ENCODE results near the gene RIPOR2. TPM values are rescaled to one million over a fixed set of nuclear protein-coding genes. Genes with fewer than 3 reads are reported as not detected.

Gene RIPOR2
- total and polyA plus RNA-seq, 10 of the 15 experiments (the other 5 are each of a cell fraction or from before 2014, with no cell fraction given) = 22.2 to 48.2 (median 34.7) TPM

- no peaks in the 10 kb centered on the region for H4K20me1 ChIP-seq (ENCODE audit: control insufficient read depth, insufficient read depth)
- H3K9me3 ChIP-seq (replicated peaks; ENCODE audit: control insufficient read depth, insufficient read depth, low read length) = no peaks in the 10 kb centered on the region; the same call in 1 of the 3 replicates
- ATAC-seq = no peak
- no peaks in the 10 kb centered on the region for H3K79me2 ChIP-seq (ENCODE audit: control insufficient read depth, insufficient read depth, low read length)
- no peak overlapping the region for H3K4me3 ChIP-seq
- intact Hi-C loops (cut with micrococcal nuclease; ENCODE audit: unreplicated experiment) (no loop called here), in situ Hi-C loops (cut with MboI) (no loop called here)
- peak overlapping the region; percentile 14; the same call in 1 of the 2 replicates for H3K4me2 ChIP-seq (ENCODE audit: control insufficient read depth, insufficient read depth)
- SMC1A ChIA-PET (ENCODE audit: uncharacterized antibody, unreplicated experiment) = interaction anchor here (0.9 to 8.1 kb wide), 17 partner anchors 10 to 94 kb away, joined by 3 to 132 read pairs (median 5); partner anchors contain the start of gene RIPOR2
- no peak for DNase-seq (ENCODE audit: low read depth, low spot score)
- CTCF ChIA-PET = interaction anchor here (0.6 to 6.8 kb wide), 9 partner anchors 14 to 94 kb away, joined by 3 to 123 read pairs (median 4); partner anchors contain the start of gene RIPOR2
- POLR2A ChIA-PET = interaction anchor here (1.4 to 4.5 kb wide), 4 partner anchors 14 to 22 kb away, joined by 3 to 22 read pairs (median 6); partner anchors contain the start of gene RIPOR2
- no TSS peak for BruUV-seq (replicated peaks)
- no peak overlapping the region for H3K27ac ChIP-seq (ENCODE audit: control insufficient read depth, insufficient read depth)
- WGBS (ENCODE audit: insufficient coverage, insufficient replicate concordance, low lambda C conversion rate, missing lambda C conversion rate) = 46% methylated on average over 3 of the region's 3 CpGs
- H3K4me1 ChIP-seq (ENCODE audit: control insufficient read depth, insufficient read depth, low read length) = peaks cover 46% of the 10 kb centered on the region
- H2AFZ ChIP-seq (ENCODE audit: control insufficient read depth, low read depth, low read length) = no peak overlapping the region
- H3K36me3 ChIP-seq (ENCODE audit: control insufficient read depth in 2 of 2, insufficient read depth in 2 of 2, low read length in 1 of 2) = no peaks in the 10 kb centered on the region
- FAIRE-seq = no peak
- RAD21 ChIA-PET (ENCODE audit: unreplicated experiment) = interaction anchor here (0.9 to 5.8 kb wide), 11 partner anchors 9 to 88 kb away, joined by 3 to 123 read pairs (median 4); partner anchors contain the start of gene RIPOR2
- no peaks in the 10 kb centered on the region for H3K27me3 ChIP-seq (replicated peaks in 1 of 2; ENCODE audit: control insufficient read depth in 2 of 2, insufficient read depth in 2 of 2, low read length in 1 of 2)
- no peak overlapping the region for H3K9ac ChIP-seq (ENCODE audit: control insufficient read depth, insufficient read depth, low read length)
- no peak for TF ChIP-seq CBX5 (IDR thresholded peaks at IDR 0.05; ENCODE audit: low read depth)
- TF ChIP-seq CHD4 (IDR thresholded peaks at IDR 0.05) = no peak
- no peak for TF ChIP-seq POU2F2 (IDR thresholded peaks at IDR 0.05; ENCODE audit: borderline replicate concordance, low read depth, low read length)
- no peak for TF ChIP-seq ZBED1 (IDR thresholded peaks at IDR 0.05; ENCODE audit: borderline replicate concordance)
- TF ChIP-seq HSF1 (IDR thresholded peaks at IDR 0.05; ENCODE audit: low read depth, low read length) = no peak
- no peak for TF ChIP-seq YBX1 (IDR thresholded peaks at IDR 0.05)
- no peak for TF ChIP-seq E4F1 (IDR thresholded peaks at IDR 0.05; ENCODE audit: borderline replicate concordance, partially characterized antibody)
- no peak for TF ChIP-seq GATAD2B (conservative IDR thresholded peaks at IDR 0.05; ENCODE audit: low read depth)
- TF ChIP-seq MTA2 (IDR thresholded peaks at IDR 0.05; ENCODE audit: low read depth) = no peak
- no peak for TF ChIP-seq FOXM1 (IDR thresholded peaks at IDR 0.05; ENCODE audit: low read depth, low read length)
- TF ChIP-seq, protein P1, sequence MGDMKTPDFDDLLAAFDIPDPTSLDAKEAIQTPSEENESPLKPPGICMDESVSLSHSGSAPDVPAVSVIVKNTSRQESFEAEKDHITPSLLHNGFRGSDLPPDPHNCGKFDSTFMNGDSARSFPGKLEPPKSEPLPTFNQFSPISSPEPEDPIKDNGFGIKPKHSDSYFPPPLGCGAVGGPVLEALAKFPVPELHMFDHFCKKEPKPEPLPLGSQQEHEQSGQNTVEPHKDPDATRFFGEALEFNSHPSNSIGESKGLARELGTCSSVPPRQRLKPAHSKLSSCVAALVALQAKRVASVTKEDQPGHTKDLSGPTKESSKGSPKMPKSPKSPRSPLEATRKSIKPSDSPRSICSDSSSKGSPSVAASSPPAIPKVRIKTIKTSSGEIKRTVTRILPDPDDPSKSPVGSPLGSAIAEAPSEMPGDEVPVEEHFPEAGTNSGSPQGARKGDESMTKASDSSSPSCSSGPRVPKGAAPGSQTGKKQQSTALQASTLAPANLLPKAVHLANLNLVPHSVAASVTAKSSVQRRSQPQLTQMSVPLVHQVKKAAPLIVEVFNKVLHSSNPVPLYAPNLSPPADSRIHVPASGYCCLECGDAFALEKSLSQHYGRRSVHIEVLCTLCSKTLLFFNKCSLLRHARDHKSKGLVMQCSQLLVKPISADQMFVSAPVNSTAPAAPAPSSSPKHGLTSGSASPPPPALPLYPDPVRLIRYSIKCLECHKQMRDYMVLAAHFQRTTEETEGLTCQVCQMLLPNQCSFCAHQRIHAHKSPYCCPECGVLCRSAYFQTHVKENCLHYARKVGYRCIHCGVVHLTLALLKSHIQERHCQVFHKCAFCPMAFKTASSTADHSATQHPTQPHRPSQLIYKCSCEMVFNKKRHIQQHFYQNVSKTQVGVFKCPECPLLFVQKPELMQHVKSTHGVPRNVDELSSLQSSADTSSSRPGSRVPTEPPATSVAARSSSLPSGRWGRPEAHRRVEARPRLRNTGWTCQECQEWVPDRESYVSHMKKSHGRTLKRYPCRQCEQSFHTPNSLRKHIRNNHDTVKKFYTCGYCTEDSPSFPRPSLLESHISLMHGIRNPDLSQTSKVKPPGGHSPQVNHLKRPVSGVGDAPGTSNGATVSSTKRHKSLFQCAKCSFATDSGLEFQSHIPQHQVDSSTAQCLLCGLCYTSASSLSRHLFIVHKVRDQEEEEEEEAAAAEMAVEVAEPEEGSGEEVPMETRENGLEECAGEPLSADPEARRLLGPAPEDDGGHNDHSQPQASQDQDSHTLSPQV (IDR thresholded peaks at IDR 0.05) = no peak
- no peak for TF ChIP-seq CHD2 (IDR thresholded peaks at IDR 0.05; ENCODE audit: borderline replicate concordance, low read depth, low read length)
- TF ChIP-seq ATF3 (IDR thresholded peaks at IDR 0.05; ENCODE audit: borderline replicate concordance, extremely low read depth, low read depth, low read length) = no peak
These were observed 14.6 kb upstream of the RIPOR2 start for GRCh38 chr6:24950218-24950941.
